ENCODE results near the gene P2RX5. TPM values are rescaled to one million over a fixed set of nuclear protein-coding genes. Genes with fewer than 3 reads are reported as not detected.

Gene P2RX5
- total RNA-seq, 4 donors from 2014 or later = 0.38 to 1.1 (median 0.97) TPM; not detected in 1

- TF ChIP-seq POLR2A (IDR thresholded peaks at IDR 0.05) (no peak), CTCF (IDR thresholded peaks at IDR 0.05) (peak in 1 of 6 experiments; percentile 13)
- peak overlapping the region; percentile 68 to 100 (median 82) for H3K4me3 ChIP-seq
- 0 to 52% methylated on average over 3 to 12 of the region's 38 CpGs for WGBS, 2 donors
- peaks cover 0 to 42% (median 0%) of the 10 kb centered on the region in 3 donors for H3K36me3 ChIP-seq
- no peak for DNase-seq
- peaks cover 13 to 33% (median 17%) of the 10 kb centered on the region in 3 donors for H3K4me1 ChIP-seq
- H3K27me3 ChIP-seq = no peaks in the 10 kb centered on the region
- H3K27ac ChIP-seq = peak overlapping the region; percentile 93 to 99 (median 97)
- H3K9me3 ChIP-seq = no peaks in the 10 kb centered on the region
- intact Hi-C loops (cut with DNase I) = loop anchor here (10.0 kb wide), 1 partner anchor 591 kb away; no protein-coding TSS in a partner anchor
These were observed 60.3 kb downstream of the P2RX5 start for GRCh38 chr17:3635474-3636153.

DNA sequence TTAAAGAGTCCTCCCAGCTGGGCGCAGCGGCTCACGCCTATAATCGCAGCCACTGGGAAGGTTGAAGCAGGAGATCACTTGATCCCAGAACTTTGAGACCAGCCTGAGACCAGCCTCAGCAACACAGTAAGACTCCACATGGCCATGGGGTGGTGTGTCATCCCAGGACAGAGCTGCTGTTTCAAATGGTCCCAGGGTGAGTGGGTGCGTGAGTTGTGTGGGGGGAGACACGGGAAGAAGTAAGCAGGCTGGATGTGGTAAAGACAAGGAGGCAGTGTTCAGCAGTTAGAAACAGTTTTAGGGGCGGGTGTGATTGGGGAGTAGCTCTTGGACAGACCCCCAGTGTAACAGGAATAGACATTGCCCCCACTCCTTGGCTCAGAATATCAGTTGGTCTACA lies 63.7 kb downstream of the P2RX5 start:
- Histone ChIP-seq H3K4me1 (peaks cover 8 to 26% (median 10%) of the 10 kb centered on the region in 3 donors), H3K4me3 (no peak overlapping the region), H3K36me3 (peaks cover 0 to 55% (median 4%) of the 10 kb centered on the region in 3 donors), H3K27ac (no peak overlapping the region), H3K9me3 (no peaks in the 10 kb centered on the region), H3K27me3 (no peaks in the 10 kb centered on the region)
- 93 to 94% methylated on average over 3 to 4 of the region's 7 CpGs for whole genome bisulfite sequencing, 2 donors
- no peak for TF ChIP-seq CTCF (IDR thresholded peaks at IDR 0.05)
- no peak for TF ChIP-seq POLR2A (IDR thresholded peaks at IDR 0.05)
- intact Hi-C loops (cut with DNase I) = loop anchor here (10.0 kb wide), 1 partner anchor 587 kb away; no protein-coding TSS in a partner anchor
- DNase-seq = no peak

DNA sequence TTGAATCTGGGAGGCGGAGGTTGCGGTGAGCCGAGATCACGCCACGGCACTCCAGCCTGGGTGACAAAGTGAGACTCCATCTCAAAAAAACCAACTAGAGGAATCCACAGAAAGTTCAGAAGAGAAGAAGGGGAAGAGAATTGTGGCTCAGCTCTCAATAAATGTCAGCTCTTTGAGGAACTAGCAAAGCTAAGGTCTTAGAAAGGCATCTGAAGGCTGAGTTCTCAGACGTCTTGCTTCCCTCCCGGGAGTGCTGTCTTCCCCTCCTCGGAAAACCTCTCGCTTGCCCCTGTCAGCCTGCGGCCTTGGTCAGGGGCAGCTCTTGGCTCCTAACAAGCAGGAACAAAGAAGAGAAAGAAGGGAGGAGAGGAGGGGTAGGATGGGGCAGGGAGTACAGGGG lies 65.2 kb downstream of the P2RX5 start:
- intact Hi-C loops (cut with DNase I) = loop anchor here (10.0 kb wide), 1 partner anchor 586 kb away; no protein-coding TSS in a partner anchor
- Histone ChIP-seq H3K36me3 (peaks cover 0 to 70% (median 4%) of the 10 kb centered on the region in 3 donors), H3K4me3 (no peak overlapping the region), H3K27me3 (no peaks in the 10 kb centered on the region), H3K9me3 (no peaks in the 10 kb centered on the region), H3K27ac (no peak overlapping the region), H3K4me1 (peaks cover 4 to 19% (median 6%) of the 10 kb centered on the region in 3 donors)
- 92 to 93% methylated on average over 8 to 10 of the region's 10 CpGs for WGBS, 2 donors
- no peak for TF ChIP-seq CTCF (IDR thresholded peaks at IDR 0.05)
- no peak for TF ChIP-seq POLR2A (IDR thresholded peaks at IDR 0.05)
- DNase-seq = no peak

DNA sequence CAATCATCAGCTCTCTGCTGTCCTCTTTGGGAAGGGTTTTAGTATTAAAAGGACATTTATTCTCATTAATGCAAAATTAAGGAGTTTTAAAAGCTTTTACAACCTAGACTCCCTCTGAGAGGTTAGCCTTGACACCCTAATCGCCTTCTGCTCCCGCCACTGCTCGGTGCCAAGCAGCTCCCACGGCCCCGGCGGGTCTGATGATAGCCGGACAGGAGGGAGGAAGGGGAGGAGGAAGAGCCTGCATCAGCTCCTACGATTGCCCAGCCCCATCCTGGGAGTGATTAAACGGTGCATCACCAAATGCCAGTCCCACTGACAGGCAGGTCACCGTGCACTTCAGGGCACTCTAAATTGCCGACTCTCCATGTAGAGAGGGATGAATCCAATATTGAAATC lies 68.2 kb downstream of the P2RX5 start:
- intact Hi-C loops (cut with DNase I) = no loop called here
- H3K9me3 ChIP-seq = no peaks in the 10 kb centered on the region
- DNase-seq = no peak
- no peak for TF ChIP-seq POLR2A (IDR thresholded peaks at IDR 0.05)
- TF ChIP-seq CTCF (IDR thresholded peaks at IDR 0.05) = no peak
- H3K27me3 ChIP-seq = no peaks in the 10 kb centered on the region
- H3K4me3 ChIP-seq = no peak overlapping the region
- no peak overlapping the region for H3K27ac ChIP-seq
- H3K4me1 ChIP-seq = no peaks in the 10 kb centered on the region
- 90 to 93% methylated on average over 4 to 11 of the region's 11 CpGs for WGBS, 2 donors
- peaks cover 14 to 95% (median 17%) of the 10 kb centered on the region in 3 donors for H3K36me3 ChIP-seq
